ENCODE measurements around the gene RPS6KA2. TPM values are rescaled to one million over a fixed set of nuclear protein-coding genes. Genes with fewer than 3 reads are reported as not detected.

RPS6KA2 gene
- total and polyA plus RNA-seq, 2 experiments from 2014 or later: 12.5 to 25.3 TPM

DNA sequence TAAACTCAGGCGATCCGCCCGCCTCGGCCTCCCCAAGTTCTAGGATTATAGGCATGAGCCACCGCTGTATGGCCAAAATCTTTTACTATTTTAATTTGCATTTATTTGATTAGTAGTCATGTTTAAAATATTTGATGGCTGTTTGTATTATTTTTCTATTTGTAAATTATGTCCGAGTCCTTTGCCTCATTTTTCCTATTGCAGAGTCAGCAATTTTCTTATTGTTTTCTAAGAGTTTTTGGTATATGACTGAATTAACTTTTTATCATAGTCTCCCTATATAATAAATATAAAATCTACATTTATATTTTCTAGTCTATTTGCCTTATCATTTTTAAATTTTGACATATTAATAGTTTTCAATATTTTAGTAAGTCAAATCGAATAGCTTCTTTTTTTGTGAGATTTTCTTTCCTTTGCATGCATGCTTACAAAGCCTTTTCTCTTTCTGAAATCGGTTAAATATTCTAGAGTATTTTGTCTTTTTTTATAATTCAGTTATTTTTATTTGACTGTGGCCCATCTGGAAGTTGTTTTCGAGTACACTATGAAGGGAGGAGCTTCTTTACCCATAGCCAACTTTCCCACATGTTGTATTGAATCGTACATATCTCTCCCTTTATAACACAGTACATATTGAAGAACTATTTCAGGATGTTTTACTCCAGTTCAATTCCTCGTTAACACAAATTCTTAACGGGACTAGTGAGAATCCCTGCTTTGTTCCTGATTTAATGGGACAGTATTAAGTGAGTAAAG, 34.5 kb upstream of the RPS6KA2 start:
- H3K4me3 ChIP-seq: no peak overlapping the region
- no peaks in the 10 kb centered on the region for H3F3A ChIP-seq (replicated peaks; ENCODE audit: low read depth)
- ATAC-seq: no peak
- peaks cover 15% of the 10 kb centered on the region; the same call in 1 of the 2 replicates for H3K4me1 ChIP-seq (ENCODE audit: insufficient read depth)
- H4K20me1 ChIP-seq (replicated peaks; ENCODE audit: insufficient read depth): no peaks in the 10 kb centered on the region
- H3K79me2 ChIP-seq (replicated peaks; ENCODE audit: insufficient read depth): no peaks in the 10 kb centered on the region
- DNase-seq (ENCODE audit: low spot score): no peak
- no peak overlapping the region for H2AFZ ChIP-seq
- H3K9me3 Mint-ChIP-seq: no peaks in the 10 kb centered on the region
- no peaks in the 10 kb centered on the region for H3K36me3 ChIP-seq (ENCODE audit: insufficient read depth)
- no peak overlapping the region for H3K4me3 Mint-ChIP-seq
- no peak overlapping the region for H3K27ac ChIP-seq (ENCODE audit: low read depth)
- H3K4me1 Mint-ChIP-seq: peaks cover 21% of the 10 kb centered on the region
- H3K27me3 Mint-ChIP-seq (ENCODE audit: insufficient read depth, low read depth, poor library complexity): peaks cover 13% of the 10 kb centered on the region
- H3K27me3 ChIP-seq (ENCODE audit: insufficient read depth): no peaks in the 10 kb centered on the region
- TF ChIP-seq POLR2AphosphoS5 (IDR thresholded peaks at IDR 0.05; ENCODE audit: low read depth) (no peak), NANOG (IDR thresholded peaks at IDR 0.05; ENCODE audit: borderline replicate concordance) (no peak), EZH2 (IDR thresholded peaks at IDR 0.05; ENCODE audit: low read depth, unreplicated experiment) (no peak), STAT1 (IDR thresholded peaks at IDR 0.05; ENCODE audit: unreplicated experiment) (no peak), CTCF (conservative IDR thresholded peaks at IDR 0.05; ENCODE audit: low read depth in 2 of 2) (no peak), EZH2phosphoT487 (IDR thresholded peaks at IDR 0.05; ENCODE audit: unreplicated experiment) (no peak), ZNF331 (CRISPR knock-in tag; IDR thresholded peaks at IDR 0.05; ENCODE audit: low read depth) (no peak), ZNF462 (CRISPR knock-in tag; IDR thresholded peaks at IDR 0.05) (no peak)
- H3K9me2 ChIP-seq (ENCODE audit: insufficient read depth): no peaks in the 10 kb centered on the region
- H3K4me2 ChIP-seq: no peak overlapping the region
- H3K36me3 Mint-ChIP-seq (ENCODE audit: low read depth): no peaks in the 10 kb centered on the region
- H3K27ac Mint-ChIP-seq: no peak overlapping the region
